ENCODE data around the gene DAPL1. TPM values are rescaled to one million over a fixed set of nuclear protein-coding genes. Genes with fewer than 3 reads are reported as not detected.

DAPL1 gene
- total RNA-seq, 1 experiment from 2014 or later = not detected

- DNase-seq (ENCODE audit: unreplicated experiment) = no peak
- Mint-ChIP-seq H3K4me3 (ENCODE audit: unreplicated experiment) (no peak overlapping the region), H3K27ac (ENCODE audit: low read depth, unreplicated experiment) (no peak overlapping the region), H3K4me1 (ENCODE audit: insufficient read depth, unreplicated experiment) (peaks cover 2% of the 10 kb centered on the region), H3K9me3 (ENCODE audit: unreplicated experiment) (no peaks in the 10 kb centered on the region), H3K27me3 (ENCODE audit: insufficient read depth, unreplicated experiment) (no peaks in the 10 kb centered on the region), H3K36me3 (ENCODE audit: insufficient read depth, unreplicated experiment) (no peaks in the 10 kb centered on the region)
- TF ChIP-seq, protein P1, sequence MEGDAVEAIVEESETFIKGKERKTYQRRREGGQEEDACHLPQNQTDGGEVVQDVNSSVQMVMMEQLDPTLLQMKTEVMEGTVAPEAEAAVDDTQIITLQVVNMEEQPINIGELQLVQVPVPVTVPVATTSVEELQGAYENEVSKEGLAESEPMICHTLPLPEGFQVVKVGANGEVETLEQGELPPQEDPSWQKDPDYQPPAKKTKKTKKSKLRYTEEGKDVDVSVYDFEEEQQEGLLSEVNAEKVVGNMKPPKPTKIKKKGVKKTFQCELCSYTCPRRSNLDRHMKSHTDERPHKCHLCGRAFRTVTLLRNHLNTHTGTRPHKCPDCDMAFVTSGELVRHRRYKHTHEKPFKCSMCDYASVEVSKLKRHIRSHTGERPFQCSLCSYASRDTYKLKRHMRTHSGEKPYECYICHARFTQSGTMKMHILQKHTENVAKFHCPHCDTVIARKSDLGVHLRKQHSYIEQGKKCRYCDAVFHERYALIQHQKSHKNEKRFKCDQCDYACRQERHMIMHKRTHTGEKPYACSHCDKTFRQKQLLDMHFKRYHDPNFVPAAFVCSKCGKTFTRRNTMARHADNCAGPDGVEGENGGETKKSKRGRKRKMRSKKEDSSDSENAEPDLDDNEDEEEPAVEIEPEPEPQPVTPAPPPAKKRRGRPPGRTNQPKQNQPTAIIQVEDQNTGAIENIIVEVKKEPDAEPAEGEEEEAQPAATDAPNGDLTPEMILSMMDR (IDR thresholded peaks at IDR 0.05; ENCODE audit: unreplicated experiment) = no peak
- intact Hi-C loops (cut with micrococcal nuclease) = no loop called here
- CTCF ChIA-PET = interaction anchor here (0.6 to 1.8 kb wide), 4 partner anchors 9 to 784 kb away, joined by 3 to 11 read pairs (median 5); no protein-coding TSS in a partner anchor
- POLR2A ChIA-PET = no interaction called here
- no TSS peak for BruUV-seq (replicated peaks)
Observed at GRCh38 chr2:158776231-158776630, 18.9 kb upstream of the DAPL1 start.

GRCh38 chr2:158777077-158777476, 18.0 kb upstream of the DAPL1 start:
- no peaks in the 10 kb centered on the region for H3K9me3 Mint-ChIP-seq (ENCODE audit: unreplicated experiment)
- TF ChIP-seq, protein P1 (IDR thresholded peaks at IDR 0.05; ENCODE audit: unreplicated experiment) = no peak
- H3K27ac Mint-ChIP-seq (ENCODE audit: low read depth, unreplicated experiment) = no peak overlapping the region
- H3K4me3 Mint-ChIP-seq (ENCODE audit: unreplicated experiment) = no peak overlapping the region
- intact Hi-C loops (cut with micrococcal nuclease) = no loop called here
- BruUV-seq (replicated peaks) = no TSS peak
- H3K4me1 Mint-ChIP-seq (ENCODE audit: insufficient read depth, unreplicated experiment) = peaks cover 9% of the 10 kb centered on the region
- ChIA-PET CTCF (interaction anchor here (1.4 kb wide), 1 partner anchor 10 kb away, joined by 3 read pairs; no protein-coding TSS in a partner anchor), POLR2A (no interaction called here)
- no peak for DNase-seq (ENCODE audit: unreplicated experiment)
- no peaks in the 10 kb centered on the region for H3K36me3 Mint-ChIP-seq (ENCODE audit: insufficient read depth, unreplicated experiment)
- H3K27me3 Mint-ChIP-seq (ENCODE audit: insufficient read depth, unreplicated experiment) = no peaks in the 10 kb centered on the region

DNA sequence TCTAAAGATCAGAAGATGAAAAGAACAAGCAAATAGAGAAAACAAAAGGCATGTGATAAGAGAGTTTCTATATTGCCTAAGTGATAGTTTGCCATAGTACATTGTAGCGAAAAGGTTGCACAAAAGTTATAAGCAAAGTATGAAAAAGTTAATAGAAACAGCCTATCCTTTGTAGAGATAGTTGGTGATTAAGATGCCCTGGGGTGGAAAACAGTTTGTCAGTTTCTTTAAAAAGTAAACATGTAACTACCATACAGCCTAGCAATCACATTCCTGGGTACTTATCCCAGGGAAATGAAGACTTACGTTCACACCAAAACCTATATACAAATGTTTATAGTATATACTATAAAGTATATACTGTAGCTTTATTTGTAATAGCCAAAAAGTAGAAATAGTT, 16.9 kb upstream of the DAPL1 start:
- ChIA-PET CTCF (no interaction called here), POLR2A (interaction anchor here (0.6 kb wide), 1 partner anchor 8 kb away, joined by 5 read pairs; no protein-coding TSS in a partner anchor)
- TF ChIP-seq, protein P1 (IDR thresholded peaks at IDR 0.05; ENCODE audit: unreplicated experiment) = no peak
- H3K9me3 Mint-ChIP-seq (ENCODE audit: unreplicated experiment) = no peaks in the 10 kb centered on the region
- no peaks in the 10 kb centered on the region for H3K27me3 Mint-ChIP-seq (ENCODE audit: insufficient read depth, unreplicated experiment)
- peaks cover 15% of the 10 kb centered on the region for H3K4me1 Mint-ChIP-seq (ENCODE audit: insufficient read depth, unreplicated experiment)
- no peak overlapping the region for H3K27ac Mint-ChIP-seq (ENCODE audit: low read depth, unreplicated experiment)
- H3K36me3 Mint-ChIP-seq (ENCODE audit: insufficient read depth, unreplicated experiment) = no peaks in the 10 kb centered on the region
- no peak overlapping the region for H3K4me3 Mint-ChIP-seq (ENCODE audit: unreplicated experiment)
- DNase-seq (ENCODE audit: unreplicated experiment) = no peak
- BruUV-seq (replicated peaks) = no TSS peak
- intact Hi-C loops (cut with micrococcal nuclease) = no loop called here

GRCh38 chr2:158779621-158780020, 15.5 kb upstream of the DAPL1 start:
- H3K36me3 Mint-ChIP-seq (ENCODE audit: insufficient read depth, unreplicated experiment) = no peaks in the 10 kb centered on the region

More at GRCh38 chr2:158779621-158780020, 15.5 kb upstream of the DAPL1 start:
- intact Hi-C loops (cut with micrococcal nuclease) = no loop called here
- H3K4me3 Mint-ChIP-seq (ENCODE audit: unreplicated experiment) = no peak overlapping the region
- CTCF ChIA-PET = interaction anchor here (1.0 kb wide), 1 partner anchor 8 kb away, joined by 3 read pairs; no protein-coding TSS in a partner anchor
- H3K9me3 Mint-ChIP-seq (ENCODE audit: unreplicated experiment) = no peaks in the 10 kb centered on the region
- H3K27ac Mint-ChIP-seq (ENCODE audit: low read depth, unreplicated experiment) = no peak overlapping the region
- H3K27me3 Mint-ChIP-seq (ENCODE audit: insufficient read depth, unreplicated experiment) = no peaks in the 10 kb centered on the region
- DNase-seq (ENCODE audit: unreplicated experiment) = no peak
- no TSS peak for BruUV-seq (replicated peaks)
- peaks cover 15% of the 10 kb centered on the region for H3K4me1 Mint-ChIP-seq (ENCODE audit: insufficient read depth, unreplicated experiment)
- TF ChIP-seq, protein P1 (IDR thresholded peaks at IDR 0.05; ENCODE audit: unreplicated experiment) = no peak
- POLR2A ChIA-PET = interaction anchor here (1.0 kb wide), 1 partner anchor 113 kb away, joined by 3 read pairs; no protein-coding TSS in a partner anchor
